Thoracic aorta (tissue), 2 donors: ENCODE data around the gene ORM1. TPM values are rescaled to one million over a fixed set of nuclear protein-coding genes. Genes with fewer than 3 reads are reported as not detected.
A peak's percentile ranks its signal among the peaks of the same experiment; 100 is the strongest.

Experiments
- ATAC-seq: fragments of 150-250 bp; one replicate; pipeline ENCODE4 v1.8.0; 2017; ENCODE audit warnings: low read depth; ENCODE audit not compliant: insufficient number of reproducible peaks, low FRiP score
- DNase-seq: peaks from one replicate; pipeline ENCODE4 v3.0.0-alpha.2; 2020; ENCODE audit warnings: low spot score
- H3K27ac ChIP-seq, 2 donors: fragments of 200-600 bp; sonication (generic); 1 replicate in 1 of 2; 2 replicates in 1 of 2; pipeline ENCODE4 v1.5.1; 2016; ENCODE audit warnings: mild to moderate bottlenecking in 2 of 2, moderate library complexity in 2 of 2
- H3K27me3 ChIP-seq: fragments of 200-600 bp; sonication (generic); replicated peaks from 2 replicates; pipeline ENCODE4 v1.6.0; 2016; ENCODE audit warnings: mild to moderate bottlenecking; ENCODE audit not compliant: insufficient read depth
- H3K36me3 ChIP-seq: fragments of 200-600 bp; sonication (generic); one replicate; pipeline ENCODE4 v1.5.1; 2016
- H3K4me1 ChIP-seq, 2 donors: fragments of 200-600 bp; sonication (generic); 1 replicate in 1 of 2; 2 replicates in 1 of 2; pipeline versions ENCODE4 v1.5.1 to v1.6.0; 2016; ENCODE audit warnings: low read depth in 2 of 2, mild to moderate bottlenecking in 1 of 2; ENCODE audit not compliant: control insufficient read depth in 1 of 2
- H3K4me3 ChIP-seq: fragments of 200-600 bp; sonication (generic); 2 replicates; pipeline ENCODE4 v1.5.1; 2016; ENCODE audit warnings: mild to moderate bottlenecking
- H3K9me3 ChIP-seq: fragments of 200-600 bp; sonication (generic); 2 replicates; pipeline ENCODE4 v1.5.1; 2016
- CTCF ChIP-seq: fragments of 200-600 bp; sonication (generic); IDR thresholded peaks from one replicate; pipeline ENCODE4 v1.5.1; 2019; ENCODE audit warnings: antibody characterized with exemption
- total RNA-seq, 2 donors: library from RNA; depleted of rRNA; stranded (reverse); fragments of >200 nt; gene quantifications; one replicate each; pipeline versions ENCODE4 v1.1.0 to v1.2.3, GENCODE V29; 2016

ORM1 gene
- total RNA-seq, 2 donors from 2014 or later, result not detected

GRCh38 chr9:114371973-114372917 lies 49.3 kb downstream of the ORM1 start:
- peak; percentile 29 for ATAC-seq

GRCh38 chr9:114372921-114373448 lies 50.1 kb downstream of the ORM1 start:
- Histone ChIP-seq H3K4me3 (no peak overlapping the region), H3K36me3 (peaks cover 31% of the 10 kb centered on the region), H3K9me3 (no peaks in the 10 kb centered on the region), H3K4me1 (peaks cover 21 to 28% of the 10 kb centered on the region in 2 donors), H3K27ac (peak overlapping the region; percentile 60 to 74), H3K27me3 (no peaks in the 10 kb centered on the region)
- ATAC-seq (no peak), DNase-seq (no peak)
- no peak for TF ChIP-seq CTCF

More at GRCh38 chr9:114371973-114372917, 49.3 kb downstream of the ORM1 start:
- Histone ChIP-seq H3K27me3 (no peaks in the 10 kb centered on the region), H3K9me3 (no peaks in the 10 kb centered on the region), H3K4me3 (no peak overlapping the region), H3K36me3 (peaks cover 26% of the 10 kb centered on the region), H3K4me1 (peaks cover 21 to 34% of the 10 kb centered on the region in 2 donors), H3K27ac (peak overlapping the region; percentile 60 to 74)
- TF ChIP-seq CTCF, result no peak
- no peak for DNase-seq

- no peak for ATAC-seq
- no peak for TF ChIP-seq CTCF
- H3K36me3 ChIP-seq, result peaks cover 30% of the 10 kb centered on the region
These were observed 51.2 kb downstream of the ORM1 start for GRCh38 chr9:114373960-114374730.

GRCh38 chr9:114374936-114375335 lies 52.0 kb downstream of the ORM1 start:
- H3K4me3 ChIP-seq, result no peak overlapping the region
- peaks cover 36% of the 10 kb centered on the region for H3K36me3 ChIP-seq
- no peak overlapping the region for H3K27ac ChIP-seq
- no peaks in the 10 kb centered on the region for H3K9me3 ChIP-seq
- ATAC-seq (no peak), DNase-seq (no peak)
- H3K4me1 ChIP-seq, result peaks cover 24 to 45% of the 10 kb centered on the region in 2 donors
- no peaks in the 10 kb centered on the region for H3K27me3 ChIP-seq
- no peak for TF ChIP-seq CTCF

More at GRCh38 chr9:114373960-114374730, 51.2 kb downstream of the ORM1 start:
- no peaks in the 10 kb centered on the region for H3K27me3 ChIP-seq
- DNase-seq, result no peak
- no peaks in the 10 kb centered on the region for H3K9me3 ChIP-seq
- no peak overlapping the region for H3K4me3 ChIP-seq
- peaks cover 24 to 38% of the 10 kb centered on the region in 2 donors for H3K4me1 ChIP-seq
- no peak overlapping the region for H3K27ac ChIP-seq
